PFSK-1 (cell line): ENCODE measurements around the gene CAPN14.

ENCODE experiments used
- POLR2AphosphoS5 ChIP-seq: IDR thresholded peaks from 2 replicates; pipeline ENCODE4 v1.6.1; 2012; ENCODE audit warnings: low read depth, mild to moderate bottlenecking, control low read depth, low read length, moderate library complexity
- TF ChIP-seq, protein P1 (sequence below), 2 experiments: IDR thresholded peaks; 2 replicates each; pipeline versions ENCODE4 v1.6.1 to v1.8.0; 2011 to 2012; ENCODE audit warnings: low read depth in 2 of 2, low read length in 2 of 2, control low read depth in 1 of 2, inconsistent platforms in 1 of 2, mild to moderate bottlenecking in 1 of 2, moderate library complexity in 1 of 2; ENCODE audit not compliant: insufficient read depth in 1 of 2

DNA sequence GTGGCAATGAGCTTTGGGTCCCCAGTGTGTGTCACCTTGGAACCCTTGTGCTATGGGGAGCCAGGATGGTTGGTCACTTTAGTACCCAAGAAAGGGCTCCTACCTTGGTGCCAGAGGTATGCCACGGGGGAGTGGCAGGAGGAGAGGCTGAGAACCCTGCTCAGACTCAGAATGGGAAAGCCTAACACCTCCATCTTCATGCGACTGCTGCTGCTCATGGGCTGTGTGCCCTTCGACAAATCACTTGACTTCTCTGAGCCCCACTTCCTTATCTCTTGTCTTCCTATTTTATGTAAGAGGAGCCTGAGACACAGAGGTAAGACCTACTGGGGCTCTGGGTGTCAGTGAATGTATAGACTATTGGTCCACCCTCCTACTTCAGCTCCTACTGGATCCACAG is 41.8 kb upstream of the CAPN14 start:
- TF ChIP-seq, protein P1, sequence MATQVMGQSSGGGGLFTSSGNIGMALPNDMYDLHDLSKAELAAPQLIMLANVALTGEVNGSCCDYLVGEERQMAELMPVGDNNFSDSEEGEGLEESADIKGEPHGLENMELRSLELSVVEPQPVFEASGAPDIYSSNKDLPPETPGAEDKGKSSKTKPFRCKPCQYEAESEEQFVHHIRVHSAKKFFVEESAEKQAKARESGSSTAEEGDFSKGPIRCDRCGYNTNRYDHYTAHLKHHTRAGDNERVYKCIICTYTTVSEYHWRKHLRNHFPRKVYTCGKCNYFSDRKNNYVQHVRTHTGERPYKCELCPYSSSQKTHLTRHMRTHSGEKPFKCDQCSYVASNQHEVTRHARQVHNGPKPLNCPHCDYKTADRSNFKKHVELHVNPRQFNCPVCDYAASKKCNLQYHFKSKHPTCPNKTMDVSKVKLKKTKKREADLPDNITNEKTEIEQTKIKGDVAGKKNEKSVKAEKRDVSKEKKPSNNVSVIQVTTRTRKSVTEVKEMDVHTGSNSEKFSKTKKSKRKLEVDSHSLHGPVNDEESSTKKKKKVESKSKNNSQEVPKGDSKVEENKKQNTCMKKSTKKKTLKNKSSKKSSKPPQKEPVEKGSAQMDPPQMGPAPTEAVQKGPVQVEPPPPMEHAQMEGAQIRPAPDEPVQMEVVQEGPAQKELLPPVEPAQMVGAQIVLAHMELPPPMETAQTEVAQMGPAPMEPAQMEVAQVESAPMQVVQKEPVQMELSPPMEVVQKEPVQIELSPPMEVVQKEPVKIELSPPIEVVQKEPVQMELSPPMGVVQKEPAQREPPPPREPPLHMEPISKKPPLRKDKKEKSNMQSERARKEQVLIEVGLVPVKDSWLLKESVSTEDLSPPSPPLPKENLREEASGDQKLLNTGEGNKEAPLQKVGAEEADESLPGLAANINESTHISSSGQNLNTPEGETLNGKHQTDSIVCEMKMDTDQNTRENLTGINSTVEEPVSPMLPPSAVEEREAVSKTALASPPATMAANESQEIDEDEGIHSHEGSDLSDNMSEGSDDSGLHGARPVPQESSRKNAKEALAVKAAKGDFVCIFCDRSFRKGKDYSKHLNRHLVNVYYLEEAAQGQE (IDR thresholded peaks at IDR 0.05; ENCODE audit: insufficient read depth in 1 of 2, low read depth in 2 of 2, low read length in 2 of 2), result no peak
- no peak for TF ChIP-seq POLR2AphosphoS5
